HUES48 (cell line): Measurements from ENCODE around the gene PCP4L1.
"Not testable (repeated sequence)": the region's sequence is repeated elsewhere in the genome, so short reads cannot be mapped to it uniquely, and the experiment has no call there.

Source experiments
- H3K27ac ChIP-seq: one replicate; pipeline ENCODE4 v1.7.0; 2013; ENCODE audit warnings: low read depth, low read length, inconsistent platforms
- H3K27me3 ChIP-seq: 2 replicates; pipeline ENCODE4 v1.6.1; 2013; ENCODE audit warnings: mild to moderate bottlenecking, low read length; ENCODE audit not compliant: control insufficient read depth, insufficient read depth
- H3K36me3 ChIP-seq: 2 replicates; pipeline ENCODE4 v1.6.1; 2013; ENCODE audit warnings: low read length; ENCODE audit not compliant: control insufficient read depth, insufficient read depth
- H3K4me1 ChIP-seq: 2 replicates; pipeline ENCODE4 v1.6.1; 2013; ENCODE audit warnings: mild to moderate bottlenecking, low read length; ENCODE audit not compliant: control insufficient read depth, insufficient read depth
- H3K4me3 ChIP-seq: 2 replicates; pipeline ENCODE4 v1.5.1; 2013; ENCODE audit warnings: mild to moderate bottlenecking, low read depth, low read length
- H3K9ac ChIP-seq: 2 replicates; pipeline ENCODE4 v1.6.1; 2013; ENCODE audit warnings: mild to moderate bottlenecking, low read depth, low read length, moderate library complexity
- H3K9me3 ChIP-seq: 2 replicates; pipeline ENCODE4 v1.6.1; 2013; ENCODE audit warnings: low read length; ENCODE audit not compliant: control insufficient read depth, insufficient read depth

Gene PCP4L1

GRCh38 chr1:161230762-161231161 lies 27.8 kb upstream of the PCP4L1 start:
- Histone ChIP-seq H3K4me1 (peaks cover 11% of the 10 kb centered on the region), H3K27ac (no peak overlapping the region), H3K9me3 (no peaks in the 10 kb centered on the region), H3K36me3 (peaks cover 25% of the 10 kb centered on the region), H3K9ac (no peak overlapping the region), H3K4me3 (no peak overlapping the region), H3K27me3 (no peaks in the 10 kb centered on the region)

DNA sequence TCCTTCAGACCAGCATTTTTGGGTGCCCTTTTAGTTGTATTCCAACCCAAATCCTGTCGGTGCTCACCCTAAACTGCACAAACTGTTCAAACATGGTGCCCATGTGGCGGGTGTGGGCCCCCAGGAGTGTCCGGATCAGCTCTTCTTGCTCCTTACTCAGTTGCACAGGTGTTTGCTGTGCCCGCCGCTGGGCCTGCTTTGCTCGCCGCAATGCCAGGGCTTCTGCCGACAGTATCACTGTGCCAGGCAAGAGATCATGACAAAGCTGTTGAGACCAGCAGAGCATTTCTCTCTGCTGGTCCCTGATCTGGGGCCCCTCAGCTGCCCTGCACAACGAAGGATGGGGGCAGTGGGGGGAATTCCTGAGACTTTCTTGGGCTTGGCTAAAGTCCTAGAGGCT lies 25.4 kb upstream of the PCP4L1 start:
- Histone ChIP-seq H3K27me3 (no peaks in the 10 kb centered on the region), H3K27ac (no peak overlapping the region), H3K4me1 (no peaks in the 10 kb centered on the region), H3K4me3 (no peak overlapping the region), H3K36me3 (peaks cover 23% of the 10 kb centered on the region), H3K9ac (no peak overlapping the region), H3K9me3 (no peaks in the 10 kb centered on the region)

GRCh38 chr1:161235957-161236775 lies 22.4 kb upstream of the PCP4L1 start:
- no peaks in the 10 kb centered on the region for H3K36me3 ChIP-seq
- no peak overlapping the region for H3K9ac ChIP-seq

GRCh38 chr1:161238039-161238473 lies 20.5 kb upstream of the PCP4L1 start, which contains the start of gene NR1I3:
NR1I3 (minus strand) TSS chr1:161238203; CDS start chr1:161236565, 1,638 bp downstream.
- no peaks in the 10 kb centered on the region for H3K27me3 ChIP-seq
- no peaks in the 10 kb centered on the region for H3K36me3 ChIP-seq
- no peak within 1 kb of the TSS for H3K9ac ChIP-seq
- no peaks in the 10 kb centered on the region for H3K4me1 ChIP-seq
- H3K9me3 ChIP-seq: no peaks in the 10 kb centered on the region
- H3K27ac ChIP-seq: no peak within 1 kb of the TSS
- H3K4me3 ChIP-seq: no peak within 1 kb of the TSS

More at GRCh38 chr1:161235957-161236775, 22.4 kb upstream of the PCP4L1 start:
- H3K9me3 ChIP-seq: no peaks in the 10 kb centered on the region
- no peaks in the 10 kb centered on the region for H3K27me3 ChIP-seq
- H3K4me1 ChIP-seq: no peaks in the 10 kb centered on the region
- no peak overlapping the region for H3K4me3 ChIP-seq
- H3K27ac ChIP-seq: no peak overlapping the region

GRCh38 chr1:161241682-161242081 lies 16.9 kb upstream of the PCP4L1 start:
- Histone ChIP-seq H3K27ac (no peak overlapping the region), H3K9me3 (no peaks in the 10 kb centered on the region), H3K36me3 (no peaks in the 10 kb centered on the region), H3K4me3 (no peak overlapping the region), H3K27me3 (no peaks in the 10 kb centered on the region), H3K9ac (no peak overlapping the region), H3K4me1 (no peaks in the 10 kb centered on the region)

GRCh38 chr1:161242313-161242712 lies 16.2 kb upstream of the PCP4L1 start:
- H3K4me1 ChIP-seq: no peaks in the 10 kb centered on the region

DNA sequence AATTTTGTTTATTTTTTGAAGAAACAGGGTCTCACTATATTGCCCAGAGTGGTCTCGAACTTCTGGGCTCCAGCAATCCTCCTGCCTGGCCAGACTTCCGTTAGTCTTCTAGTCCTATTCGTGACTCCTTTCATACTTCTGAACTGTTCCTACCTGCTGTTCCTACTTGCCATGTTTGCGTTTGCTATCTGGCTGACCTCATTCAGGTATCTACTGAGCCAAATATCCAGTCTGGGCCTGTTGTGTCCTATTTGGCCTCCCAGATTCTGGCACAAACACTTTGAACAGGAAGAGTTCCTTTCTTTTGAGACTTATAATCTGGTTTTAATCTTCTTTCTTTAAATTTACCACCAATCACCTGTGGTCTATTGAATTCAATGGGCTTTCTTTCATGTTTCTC lies 13.7 kb upstream of the PCP4L1 start:
- Histone ChIP-seq H3K9me3 (no peaks in the 10 kb centered on the region), H3K27me3 (no peaks in the 10 kb centered on the region), H3K9ac (no peak overlapping the region), H3K4me3 (no peak overlapping the region), H3K27ac (no peak overlapping the region), H3K36me3 (no peaks in the 10 kb centered on the region), H3K4me1 (no peaks in the 10 kb centered on the region)

More at GRCh38 chr1:161242313-161242712, 16.2 kb upstream of the PCP4L1 start:
- Histone ChIP-seq H3K36me3 (no peaks in the 10 kb centered on the region), H3K9ac (no peak overlapping the region), H3K4me3 (no peak overlapping the region), H3K9me3 (no peaks in the 10 kb centered on the region), H3K27me3 (no peaks in the 10 kb centered on the region), H3K27ac (no peak overlapping the region)

DNA sequence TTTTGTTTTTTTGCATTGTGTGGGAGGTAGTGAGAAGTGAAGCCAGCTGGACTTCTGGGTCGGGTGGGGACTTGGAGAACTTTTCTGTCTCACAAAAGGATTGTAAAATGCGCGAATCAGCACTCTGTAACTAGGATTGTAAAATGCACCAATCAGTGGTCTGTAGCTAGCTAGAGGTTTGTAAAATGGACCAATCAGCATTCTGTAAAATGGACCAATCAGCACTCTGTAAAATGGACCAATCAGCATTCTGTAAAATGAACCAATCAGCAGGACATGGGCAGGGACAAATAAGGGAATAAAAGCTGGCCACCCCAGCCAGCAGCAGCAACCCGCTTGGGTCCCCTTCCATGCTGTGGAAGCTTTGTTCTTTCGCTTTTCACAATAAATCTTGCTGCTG lies 8.4 kb upstream of the PCP4L1 start:
- not testable (repeated sequence) for H3K27me3 ChIP-seq, H3K4me3 ChIP-seq, H3K9ac ChIP-seq, H3K36me3 ChIP-seq, H3K4me1 ChIP-seq, H3K27ac ChIP-seq, H3K9me3 ChIP-seq

DNA sequence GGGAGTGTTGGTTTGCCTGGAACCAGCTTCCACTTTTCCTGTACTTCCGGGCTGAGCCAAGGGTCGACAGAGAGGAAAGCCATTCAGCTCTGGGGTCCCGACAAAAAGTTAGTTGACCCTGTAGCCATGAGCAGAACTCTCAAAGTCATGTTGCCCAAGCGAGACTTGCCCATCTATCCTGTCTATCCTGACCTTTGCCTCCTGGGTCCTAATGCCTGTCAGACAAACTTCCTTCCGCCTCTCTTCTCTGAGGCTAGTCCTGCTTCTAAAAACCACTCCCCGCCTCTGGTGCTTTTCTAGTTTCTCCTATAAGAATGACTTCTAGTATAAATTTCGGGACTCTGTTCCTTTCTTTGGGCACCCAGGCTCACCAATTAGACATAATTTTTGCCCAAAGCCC lies 7.7 kb upstream of the PCP4L1 start:
- H3K4me1 ChIP-seq: no peaks in the 10 kb centered on the region
- no peak overlapping the region for H3K27ac ChIP-seq
- no peaks in the 10 kb centered on the region for H3K9me3 ChIP-seq
- no peak overlapping the region for H3K9ac ChIP-seq
- no peaks in the 10 kb centered on the region for H3K36me3 ChIP-seq
- H3K4me3 ChIP-seq: no peak overlapping the region
- no peaks in the 10 kb centered on the region for H3K27me3 ChIP-seq

DNA sequence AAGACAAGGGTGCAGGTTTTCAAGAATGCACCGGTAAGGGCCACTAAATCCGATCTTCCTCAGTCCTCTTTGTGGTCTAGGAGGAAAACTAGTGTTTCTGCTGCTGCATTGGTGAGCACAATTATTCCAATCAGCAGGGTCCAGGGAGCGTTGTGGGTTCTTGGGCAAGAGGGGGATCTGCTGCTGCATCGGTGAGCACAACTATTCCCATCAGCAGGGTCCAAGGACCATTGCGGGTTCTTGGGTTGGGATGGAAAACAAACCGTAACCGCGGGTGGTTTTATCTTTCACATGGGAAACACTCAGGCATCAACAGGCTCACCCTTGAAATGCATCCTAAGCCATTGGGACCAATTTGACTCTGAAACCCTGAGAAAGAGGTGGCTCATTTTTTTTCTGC lies 7.0 kb upstream of the PCP4L1 start:
- no peak overlapping the region for H3K4me3 ChIP-seq
- no peak overlapping the region for H3K9ac ChIP-seq
- no peak overlapping the region for H3K27ac ChIP-seq
- H3K36me3 ChIP-seq: no peaks in the 10 kb centered on the region
- H3K27me3 ChIP-seq: no peaks in the 10 kb centered on the region
- no peaks in the 10 kb centered on the region for H3K4me1 ChIP-seq
- peaks cover under 1% of the 10 kb centered on the region; the same call in 1 of the 2 replicates for H3K9me3 ChIP-seq

GRCh38 chr1:161255302-161255701 lies 3.2 kb upstream of the PCP4L1 start:
- H3K4me1 ChIP-seq, H3K36me3 ChIP-seq, H3K27ac ChIP-seq, H3K9me3 ChIP-seq, H3K4me3 ChIP-seq, H3K9ac ChIP-seq: not testable (repeated sequence)
- H3K27me3 ChIP-seq: peaks cover 23% of the 10 kb centered on the region
